ENCODE results near the gene TESK1. TPM values are rescaled to one million over a fixed set of nuclear protein-coding genes. Genes with fewer than 3 reads are reported as not detected.

TESK1 gene
- 8.6 and 10.7 TPM in 2 replicates for total RNA-seq

DNA sequence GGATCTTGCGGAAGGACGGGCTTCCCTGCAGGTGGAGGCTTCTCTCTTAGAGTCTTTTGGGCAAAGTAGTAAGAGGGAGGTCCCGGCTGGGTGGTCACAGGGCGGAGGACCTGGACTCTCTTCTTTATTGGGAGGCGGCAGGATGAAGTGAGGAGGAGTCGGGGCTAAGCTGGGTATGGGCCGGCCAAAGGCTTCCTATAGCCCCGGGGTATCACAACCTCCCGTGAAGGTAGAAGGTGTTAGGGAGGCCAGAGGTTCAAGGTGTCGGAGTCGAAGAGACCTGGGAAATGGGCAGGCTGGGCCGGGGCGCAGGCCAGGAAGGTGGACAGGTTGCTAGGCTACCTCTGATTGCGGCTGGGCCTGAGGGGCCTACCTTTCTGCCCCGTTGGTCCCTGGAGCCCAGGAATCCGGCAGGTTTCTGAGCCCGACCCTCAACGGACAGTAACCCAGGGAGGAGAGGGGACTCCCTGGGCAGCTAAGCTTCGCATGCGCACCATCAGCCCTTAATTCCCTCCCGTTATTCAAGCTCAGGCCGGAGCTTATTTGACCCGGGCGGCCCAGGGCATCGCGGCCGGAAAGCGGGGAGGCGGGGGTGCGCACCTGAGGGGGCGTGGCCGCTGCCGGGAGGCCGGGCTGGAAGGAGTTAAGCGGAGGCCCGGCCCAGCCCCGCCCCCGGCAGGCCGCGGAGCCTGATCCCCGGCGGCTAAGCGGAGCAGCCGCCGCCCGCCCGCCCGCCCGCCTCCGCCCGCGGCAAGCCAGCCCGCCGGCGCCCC is at the start of gene TESK1:
TESK1 (plus strand) TSS at position 685 of the 773 bp plus-strand sequence. CDS start 358 bp downstream, outside the sequence.

DNA sequence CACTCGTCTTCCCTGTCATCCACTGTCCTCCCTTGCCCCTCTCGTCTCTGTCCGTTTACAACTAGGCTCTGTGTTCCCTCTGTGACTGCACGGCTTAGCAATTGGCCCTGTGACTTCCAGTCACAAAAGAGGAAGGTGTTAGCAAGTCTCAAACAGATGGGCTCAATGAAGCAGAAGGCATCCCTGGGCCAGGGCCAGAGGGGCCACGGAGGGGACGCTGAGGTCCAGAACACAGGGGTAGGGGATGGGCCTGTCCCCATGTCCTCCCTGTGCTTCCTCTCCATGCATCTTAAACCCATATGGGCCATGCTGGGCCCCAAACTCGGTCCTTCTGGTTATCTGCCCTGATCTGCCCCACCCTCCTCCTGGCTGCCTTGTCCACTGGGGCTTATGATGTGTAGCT is 13.3 kb downstream of the TESK1 start, which contains the start of gene CD72:
CD72 (minus strand) TSS at position 89 of the 403 bp plus-strand sequence. CDS start 110 bp downstream, outside the sequence.

DNA sequence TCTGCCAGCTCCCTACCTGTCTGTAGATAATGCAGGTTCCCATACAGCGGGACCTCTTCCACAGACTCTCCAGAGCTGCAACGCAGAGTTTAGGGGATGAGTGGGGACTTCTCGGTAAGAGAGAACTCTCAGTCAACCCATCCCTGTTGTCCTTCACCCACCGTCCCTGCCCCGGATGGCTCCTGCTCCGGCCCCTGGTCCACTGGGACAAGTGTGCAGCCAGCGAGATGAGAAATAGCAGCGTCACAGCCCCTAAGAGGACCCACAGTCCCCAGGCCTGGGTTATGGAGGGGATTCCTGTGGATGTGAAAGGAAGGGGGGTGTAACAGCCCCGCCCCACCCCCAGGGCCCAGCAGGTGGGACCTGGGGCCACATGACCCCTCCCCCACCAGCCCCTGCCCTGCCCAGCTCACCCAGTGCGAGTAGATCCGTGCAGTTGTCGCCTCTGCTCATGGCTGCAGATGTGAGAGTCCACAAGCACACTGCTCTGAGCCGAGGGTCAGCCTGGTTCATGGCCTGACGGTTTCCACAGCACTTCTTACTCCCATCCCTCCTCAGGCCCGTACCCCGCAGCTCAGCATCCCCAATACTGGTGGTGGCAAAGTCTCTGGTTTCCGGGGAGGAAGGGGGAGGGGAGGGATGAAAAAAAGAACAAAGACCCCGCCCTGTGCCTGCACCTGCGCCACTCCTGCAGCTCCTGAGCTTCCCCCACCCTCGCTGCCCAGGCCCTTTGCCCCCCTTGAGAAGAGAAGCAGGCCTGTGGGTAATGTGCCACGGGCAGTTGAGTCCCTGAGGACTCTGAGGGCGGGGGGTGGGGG is 45.5 kb downstream of the TESK1 start, which contains the start of gene SIT1:
SIT1 (minus strand) TSS at position 591 of the 818 bp plus-strand sequence; CDS start at position 513, 78 bp downstream.

GRCh38 chr9:35657546-35658136 is 52.6 kb downstream of the TESK1 start, which contains the start of gene RMRP:
Gene RMRP, minus strand, starts transcription at chr9:35658019.

DNA sequence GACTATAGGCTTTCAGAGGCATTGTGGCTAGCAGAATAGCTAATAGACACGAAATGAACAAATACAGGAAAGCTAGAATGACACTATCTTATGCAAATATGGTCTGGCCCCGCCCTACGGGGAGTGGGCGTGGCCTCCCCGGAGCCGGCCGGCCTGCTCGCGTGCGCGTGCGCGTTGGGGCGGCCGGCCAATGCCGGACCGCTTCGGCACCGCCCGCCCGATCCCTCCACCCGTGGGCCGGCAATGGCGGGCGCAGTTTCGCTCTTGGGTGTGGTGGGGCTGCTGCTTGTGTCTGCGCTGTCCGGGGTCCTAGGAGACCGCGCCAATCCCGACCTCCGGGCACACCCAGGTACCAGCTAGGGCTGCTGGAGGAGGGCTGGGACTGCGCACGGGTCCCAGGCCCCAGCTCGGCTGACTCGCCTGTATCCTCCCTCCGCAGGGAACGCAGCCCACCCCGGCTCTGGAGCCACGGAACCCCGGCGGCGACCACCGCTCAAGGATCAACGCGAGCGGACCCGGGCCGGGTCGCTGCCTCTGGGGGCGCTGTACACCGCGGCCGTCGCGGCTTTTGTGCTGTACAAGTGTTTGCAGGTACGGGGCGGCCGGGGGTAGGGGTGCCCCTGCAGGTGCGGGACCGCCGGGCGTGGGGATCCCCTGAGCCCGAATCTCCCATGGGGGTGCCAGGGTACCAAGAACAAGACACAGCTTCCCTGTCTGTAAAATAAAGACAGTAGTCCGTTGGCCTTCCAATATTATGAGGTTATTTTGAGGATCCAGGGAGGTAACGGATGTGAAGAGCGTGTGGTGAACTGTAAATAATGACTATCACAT is 53.3 kb downstream of the TESK1 start, which contains the start of gene CCDC107:
CCDC107 (plus strand) TSS at position 156 of the 831 bp plus-strand sequence; CDS start at position 244, 88 bp downstream.

Other genes starting within 250 kb of the TESK1 start
- 19.9 and 24.8 TPM in 2 replicates for gene RUSC2, start 115.2 kb upstream of the TESK1 start, total RNA-seq
- gene CD72, start 13.2 kb downstream of the TESK1 start, total RNA-seq: 0.19 and 0.56 TPM in 2 replicates
- gene SIT1, start 45.7 kb downstream of the TESK1 start, total RNA-seq: not detected in 2 replicates
- 3,474 and 7,582 TPM in 2 replicates for gene RMRP, start 52.8 kb downstream of the TESK1 start, total RNA-seq
- gene CCDC107, start 53.0 kb downstream of the TESK1 start, total RNA-seq: 16.9 and 24.2 TPM in 2 replicates
- 0.28 and 3.6 TPM in 2 replicates for gene ARHGEF39, start 59.9 kb downstream of the TESK1 start, total RNA-seq
- gene CA9, start 68.7 kb downstream of the TESK1 start, total RNA-seq: 0.38 and 2.8 TPM in 2 replicates
- 870 and 1,301 TPM in 2 replicates for gene TPM2, start 84.7 kb downstream of the TESK1 start, total RNA-seq
- 342 and 359 TPM in 2 replicates for gene TLN1, start 126.9 kb downstream of the TESK1 start, total RNA-seq
- 77.5 and 112 TPM in 2 replicates for gene CREB3, start 127.4 kb downstream of the TESK1 start, total RNA-seq
- gene GBA2, start 144.0 kb downstream of the TESK1 start, total RNA-seq: 15.2 and 19.9 TPM in 2 replicates
- 10.1 and 10.9 TPM in 2 replicates for gene RGP1, start 144.0 kb downstream of the TESK1 start, total RNA-seq
- not detected in 2 replicates for gene MSMP, start 149.0 kb downstream of the TESK1 start, total RNA-seq
- gene NPR2, start 186.3 kb downstream of the TESK1 start, total RNA-seq: 10.9 and 18.3 TPM in 2 replicates
- gene SPAG8, start 207.0 kb downstream of the TESK1 start, total RNA-seq: 0.58 and 1.1 TPM in 2 replicates
- gene HINT2, start 209.8 kb downstream of the TESK1 start, total RNA-seq: 6.5 and 17.1 TPM in 2 replicates
- gene FAM221B, start 223.5 kb downstream of the TESK1 start, total RNA-seq: not detected in 2 replicates
- 0.58 and 2.0 TPM in 2 replicates for gene TMEM8B, start 224.0 kb downstream of the TESK1 start, total RNA-seq

Data from regular cardiac myocyte (primary cell).